Measurements from ENCODE around the gene ARMC12. TPM values are rescaled to one million over a fixed set of nuclear protein-coding genes. Genes with fewer than 3 reads are reported as not detected.

Gene ARMC12
- total RNA-seq, 2 donors from 2014 or later = not detected

DNA sequence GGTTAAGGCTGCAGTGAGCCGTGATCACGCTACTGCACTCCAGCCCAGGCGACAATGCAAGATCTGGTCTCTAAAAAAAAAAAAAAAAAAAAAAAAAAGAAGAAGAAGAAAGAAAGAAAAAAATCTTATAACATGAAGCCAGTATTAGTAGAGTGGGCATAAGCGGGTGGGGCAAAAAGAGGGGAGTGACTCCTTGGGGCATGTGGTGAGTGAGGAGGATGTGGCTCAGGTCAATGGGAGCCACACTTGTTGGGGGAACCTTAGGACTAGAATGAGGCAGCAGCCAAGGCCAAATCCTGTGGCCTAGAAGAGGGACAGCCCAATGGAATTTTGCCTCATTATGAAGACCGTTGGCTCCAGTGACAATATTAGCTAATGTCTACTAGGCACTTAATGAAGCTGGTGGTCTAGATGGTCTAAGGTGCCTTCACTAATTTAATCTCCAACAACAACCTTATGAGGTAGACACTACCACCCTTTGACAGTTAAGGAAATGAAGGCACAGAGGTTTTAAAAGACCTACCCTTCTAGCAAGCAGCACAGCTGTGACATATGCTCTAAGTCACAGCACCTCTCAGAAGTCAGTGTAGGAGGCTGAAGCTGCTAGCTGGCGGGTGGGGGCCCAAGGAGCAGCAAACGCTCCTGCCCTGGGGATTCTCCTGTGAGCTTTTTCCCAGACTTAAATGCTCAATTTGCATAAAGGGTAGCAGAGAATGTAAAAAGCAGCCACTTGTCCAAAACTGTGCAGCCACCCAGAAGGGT is 23.6 kb upstream of the ARMC12 start:
- TF ChIP-seq, protein P1, sequence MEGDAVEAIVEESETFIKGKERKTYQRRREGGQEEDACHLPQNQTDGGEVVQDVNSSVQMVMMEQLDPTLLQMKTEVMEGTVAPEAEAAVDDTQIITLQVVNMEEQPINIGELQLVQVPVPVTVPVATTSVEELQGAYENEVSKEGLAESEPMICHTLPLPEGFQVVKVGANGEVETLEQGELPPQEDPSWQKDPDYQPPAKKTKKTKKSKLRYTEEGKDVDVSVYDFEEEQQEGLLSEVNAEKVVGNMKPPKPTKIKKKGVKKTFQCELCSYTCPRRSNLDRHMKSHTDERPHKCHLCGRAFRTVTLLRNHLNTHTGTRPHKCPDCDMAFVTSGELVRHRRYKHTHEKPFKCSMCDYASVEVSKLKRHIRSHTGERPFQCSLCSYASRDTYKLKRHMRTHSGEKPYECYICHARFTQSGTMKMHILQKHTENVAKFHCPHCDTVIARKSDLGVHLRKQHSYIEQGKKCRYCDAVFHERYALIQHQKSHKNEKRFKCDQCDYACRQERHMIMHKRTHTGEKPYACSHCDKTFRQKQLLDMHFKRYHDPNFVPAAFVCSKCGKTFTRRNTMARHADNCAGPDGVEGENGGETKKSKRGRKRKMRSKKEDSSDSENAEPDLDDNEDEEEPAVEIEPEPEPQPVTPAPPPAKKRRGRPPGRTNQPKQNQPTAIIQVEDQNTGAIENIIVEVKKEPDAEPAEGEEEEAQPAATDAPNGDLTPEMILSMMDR (IDR thresholded peaks at IDR 0.05) = no peak
- Histone ChIP-seq H3K9me3 (no peaks in the 10 kb centered on the region), H3K4me1 (ENCODE audit: control insufficient read depth in 1 of 2, low read depth in 2 of 2) (peaks cover 0 to 3% of the 10 kb centered on the region in 2 donors), H3K27ac (no peak overlapping the region), H3K27me3 (replicated peaks; ENCODE audit: insufficient read depth) (no peaks in the 10 kb centered on the region), H3K36me3 (no peaks in the 10 kb centered on the region), H3K4me3 (no peak overlapping the region)
- ATAC-seq (ENCODE audit: insufficient number of reproducible peaks, low FRiP score, low read depth) = no peak
- no peak for DNase-seq (ENCODE audit: low spot score)

DNA sequence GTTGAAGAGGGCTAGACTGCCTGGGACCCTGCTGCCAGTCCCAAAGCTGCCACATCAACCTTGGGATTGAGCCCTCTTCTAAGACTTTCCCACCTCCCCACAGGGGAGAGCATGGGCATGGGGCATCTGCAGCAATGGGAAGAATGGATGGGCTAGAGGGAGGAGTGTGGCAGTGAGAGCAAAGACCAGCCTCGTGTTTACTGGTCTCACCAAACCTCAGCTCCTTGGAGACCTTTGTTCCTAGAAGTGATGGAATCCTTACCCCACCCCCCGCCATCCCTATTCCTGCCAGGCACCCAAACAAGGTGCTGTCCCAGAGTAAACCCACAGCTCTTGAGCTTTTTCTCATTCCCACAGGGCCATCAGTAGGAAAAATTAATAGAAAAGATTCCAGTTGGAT is 20.0 kb upstream of the ARMC12 start:
- Histone ChIP-seq H3K4me3 (no peak overlapping the region), H3K4me1 (ENCODE audit: control insufficient read depth in 1 of 2, low read depth in 2 of 2) (peaks cover 26 to 39% of the 10 kb centered on the region in 2 donors), H3K9me3 (no peaks in the 10 kb centered on the region), H3K36me3 (no peaks in the 10 kb centered on the region), H3K27ac (no peak overlapping the region), H3K27me3 (replicated peaks; ENCODE audit: insufficient read depth) (no peaks in the 10 kb centered on the region)
- TF ChIP-seq, protein P1 (IDR thresholded peaks at IDR 0.05) = no peak
- DNase-seq (ENCODE audit: low spot score) (no peak), ATAC-seq (ENCODE audit: insufficient number of reproducible peaks, low FRiP score, low read depth) (no peak)

DNA sequence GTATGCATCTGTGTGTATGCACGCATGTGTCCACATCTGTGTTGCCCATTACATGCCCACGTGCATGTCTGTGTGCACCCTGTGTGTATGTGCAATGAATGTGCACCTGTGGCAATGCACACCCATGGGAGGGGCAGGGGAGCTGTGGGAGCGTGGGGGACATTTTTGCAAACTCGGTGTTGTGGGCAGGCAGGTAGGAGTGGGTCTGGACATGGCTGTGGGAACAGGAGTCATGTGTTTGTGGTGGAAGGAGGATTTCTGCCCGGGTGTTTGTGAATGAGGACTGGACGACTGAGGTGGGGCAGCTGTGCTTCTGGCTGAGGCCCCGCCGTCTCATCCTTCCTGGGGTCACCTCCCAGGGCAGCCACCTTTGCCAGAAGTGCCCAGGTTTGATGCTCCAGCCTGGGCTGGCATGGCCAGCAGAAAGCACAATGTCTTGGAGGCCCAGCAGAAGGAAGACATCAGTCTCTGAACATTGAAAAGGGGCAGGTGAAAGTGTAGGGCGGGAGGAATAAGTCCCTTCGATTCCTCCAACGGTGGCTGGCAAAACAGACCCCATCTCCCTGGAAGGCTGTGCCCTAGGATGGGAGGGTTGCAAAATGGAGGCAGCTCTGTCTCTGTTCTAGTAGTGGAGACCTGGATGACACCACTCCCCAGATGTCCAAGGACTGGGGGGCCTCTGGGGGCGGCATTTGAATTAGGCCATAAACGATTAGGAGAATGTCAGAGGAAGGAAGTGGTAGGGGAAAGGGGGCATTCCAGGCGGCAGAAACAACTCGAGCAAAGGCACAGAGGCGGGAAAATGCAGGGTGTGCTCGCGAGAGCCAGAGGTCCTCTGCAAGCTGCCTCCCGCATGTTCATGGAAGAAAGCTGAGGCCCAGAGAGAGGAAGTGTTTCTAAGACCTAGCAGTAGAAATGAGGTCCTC is 19.1 kb upstream of the ARMC12 start:
- peaks cover 28 to 48% of the 10 kb centered on the region in 2 donors for H3K4me1 ChIP-seq (ENCODE audit: control insufficient read depth in 1 of 2, low read depth in 2 of 2)
- no peak overlapping the region for H3K4me3 ChIP-seq
- no peak overlapping the region for H3K27ac ChIP-seq
- H3K36me3 ChIP-seq = no peaks in the 10 kb centered on the region
- DNase-seq (ENCODE audit: low spot score) (no peak), ATAC-seq (ENCODE audit: insufficient number of reproducible peaks, low FRiP score, low read depth) (no peak)
- no peaks in the 10 kb centered on the region for H3K9me3 ChIP-seq
- TF ChIP-seq, protein P1 (IDR thresholded peaks at IDR 0.05) = no peak
- H3K27me3 ChIP-seq (replicated peaks; ENCODE audit: insufficient read depth) = no peaks in the 10 kb centered on the region

DNA sequence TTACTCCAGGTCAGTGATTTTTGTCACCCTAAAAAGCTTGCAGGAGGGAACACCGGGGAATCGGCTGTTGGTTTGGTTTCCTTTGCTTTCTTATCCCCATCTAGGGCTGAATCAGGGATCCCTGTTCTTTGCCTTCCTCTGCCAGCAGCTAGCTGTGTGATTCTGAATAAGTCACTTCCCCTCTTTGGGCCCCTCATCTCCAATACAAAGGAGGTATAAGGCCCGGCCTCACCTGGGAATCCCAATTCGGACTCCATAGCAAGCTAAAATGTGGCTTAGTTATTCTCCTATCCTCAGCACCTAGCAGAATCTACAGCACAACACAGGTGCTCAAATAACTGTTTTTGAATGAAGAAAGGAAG is 18.5 kb upstream of the ARMC12 start:
- Histone ChIP-seq H3K4me3 (no peak overlapping the region), H3K9me3 (no peaks in the 10 kb centered on the region), H3K36me3 (no peaks in the 10 kb centered on the region), H3K27ac (peak overlapping the region; percentile 62 to 75), H3K4me1 (ENCODE audit: control insufficient read depth in 1 of 2, low read depth in 2 of 2) (peaks cover 30 to 54% of the 10 kb centered on the region in 2 donors), H3K27me3 (replicated peaks; ENCODE audit: insufficient read depth) (no peaks in the 10 kb centered on the region)
- no peak for ATAC-seq (ENCODE audit: insufficient number of reproducible peaks, low FRiP score, low read depth)
- no peak for DNase-seq (ENCODE audit: low spot score)
- TF ChIP-seq, protein P1 (IDR thresholded peaks at IDR 0.05) = no peak

DNA sequence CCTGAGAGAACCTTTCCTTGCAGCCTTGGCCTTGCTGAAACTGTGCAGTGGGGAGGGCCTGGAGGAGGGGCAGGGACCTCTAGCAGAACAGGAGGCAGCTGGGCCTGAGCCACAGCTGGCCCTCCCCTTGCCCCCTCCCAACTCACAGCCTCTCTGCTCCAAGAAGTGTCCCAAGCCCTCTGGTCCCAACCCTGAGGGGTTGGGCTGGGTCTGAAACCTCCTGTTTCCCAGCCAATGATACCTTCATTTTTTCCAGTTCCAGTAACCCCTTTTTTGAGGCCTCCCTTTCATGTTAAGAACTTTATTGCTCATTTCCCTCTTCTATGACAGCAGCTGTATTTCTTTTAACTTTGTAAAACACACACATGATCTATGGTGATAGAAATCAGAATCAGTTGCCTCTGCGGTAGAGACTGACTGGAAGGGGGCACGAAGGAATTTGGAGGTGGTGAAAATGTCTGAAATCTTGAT is 17.9 kb upstream of the ARMC12 start:
- no peaks in the 10 kb centered on the region for H3K9me3 ChIP-seq
- H3K4me1 ChIP-seq (ENCODE audit: control insufficient read depth in 1 of 2, low read depth in 2 of 2) = peaks cover 32 to 60% of the 10 kb centered on the region in 2 donors
- ATAC-seq (ENCODE audit: insufficient number of reproducible peaks, low FRiP score, low read depth) (no peak), DNase-seq (ENCODE audit: low spot score) (no peak)
- H3K27ac ChIP-seq = peak overlapping the region; percentile 62 to 75
- no peaks in the 10 kb centered on the region for H3K36me3 ChIP-seq
- H3K27me3 ChIP-seq (replicated peaks; ENCODE audit: insufficient read depth) = no peaks in the 10 kb centered on the region
- TF ChIP-seq, protein P1 (IDR thresholded peaks at IDR 0.05) = no peak
- no peak overlapping the region for H3K4me3 ChIP-seq

All from thoracic aorta (tissue), 2 donors.